Measurements from ENCODE around the gene CRACDL. TPM values are rescaled to one million over a fixed set of nuclear protein-coding genes. Genes with fewer than 3 reads are reported as not detected.

The CRACDL gene
- total RNA-seq, 2 experiments from 2014 or later: 0.36 to 1.5 TPM

GRCh38 chr2:98859323-98859722 lies 76.7 kb downstream of the CRACDL start:
- H3K4me3 ChIP-seq (ENCODE audit: low read length): no peak overlapping the region
- no peak overlapping the region for H3K27ac Mint-ChIP-seq
- no peak for TF ChIP-seq CTCF (IDR thresholded peaks at IDR 0.05)
- H3K27me3 ChIP-seq (ENCODE audit: control insufficient read depth in 1 of 2, insufficient read depth in 2 of 2, low read length in 2 of 2): no peaks in the 10 kb centered on the region
- DNase-seq (no peak), ATAC-seq (ENCODE audit: poor library complexity) (no peak)
- ChIA-PET CTCF (no interaction called here), POLR2A (no interaction called here)
- no peaks in the 10 kb centered on the region for H3K4me1 ChIP-seq (ENCODE audit: insufficient read depth, low read length)
- H3K36me3 ChIP-seq (ENCODE audit: insufficient read depth, low read length): no peaks in the 10 kb centered on the region
- H3K27ac ChIP-seq (ENCODE audit: low read depth in 1 of 2, low read length in 2 of 2): no peak overlapping the region
- intact Hi-C loops (cut with DNase I, micrococcal nuclease): no loop called here
- peaks cover 17% of the 10 kb centered on the region for H3K9me3 Mint-ChIP-seq
- H3K4me3 Mint-ChIP-seq: no peak overlapping the region
- H3K27me3 Mint-ChIP-seq: peaks cover 5% of the 10 kb centered on the region
- H3K36me3 Mint-ChIP-seq (ENCODE audit: low read depth): peaks cover 12% of the 10 kb centered on the region
- no peaks in the 10 kb centered on the region for H3K4me1 Mint-ChIP-seq (ENCODE audit: low read depth)
- H3K9me3 ChIP-seq (ENCODE audit: control insufficient read depth in 1 of 2, insufficient read depth in 1 of 2, low read length in 2 of 2): peaks cover 5 to 55% of the 10 kb centered on the region in 2 experiments

GRCh38 chr2:98857001-98857400 lies 79.0 kb downstream of the CRACDL start:
- H3K27me3 Mint-ChIP-seq: peaks cover 17% of the 10 kb centered on the region
- intact Hi-C loops (cut with DNase I, micrococcal nuclease): no loop called here
- Histone ChIP-seq H3K4me3 (ENCODE audit: low read length) (no peak overlapping the region), H3K4me1 (ENCODE audit: insufficient read depth, low read length) (no peaks in the 10 kb centered on the region), H3K36me3 (ENCODE audit: insufficient read depth, low read length) (no peaks in the 10 kb centered on the region), H3K9me3 (ENCODE audit: control insufficient read depth in 1 of 2, insufficient read depth in 1 of 2, low read length in 2 of 2) (peaks cover 5 to 40% of the 10 kb centered on the region in 2 experiments), H3K27me3 (ENCODE audit: control insufficient read depth in 1 of 2, insufficient read depth in 2 of 2, low read length in 2 of 2) (peaks cover 0 to 10% of the 10 kb centered on the region in 2 experiments), H3K27ac (ENCODE audit: low read depth in 1 of 2, low read length in 2 of 2) (no peak overlapping the region)
- DNase-seq (no peak), ATAC-seq (ENCODE audit: poor library complexity) (no peak)
- H3K36me3 Mint-ChIP-seq (ENCODE audit: low read depth): peaks cover 7% of the 10 kb centered on the region
- no peaks in the 10 kb centered on the region for H3K4me1 Mint-ChIP-seq (ENCODE audit: low read depth)
- TF ChIP-seq CTCF (IDR thresholded peaks at IDR 0.05): no peak
- peaks cover 20% of the 10 kb centered on the region for H3K9me3 Mint-ChIP-seq
- ChIA-PET POLR2A (no interaction called here), CTCF (no interaction called here)
- H3K27ac Mint-ChIP-seq: no peak overlapping the region
- no peak overlapping the region for H3K4me3 Mint-ChIP-seq

- Histone ChIP-seq H3K27ac (ENCODE audit: low read depth in 1 of 2, low read length in 2 of 2) (no peak overlapping the region), H3K9me3 (ENCODE audit: control insufficient read depth in 1 of 2, insufficient read depth in 1 of 2, low read length in 2 of 2) (peaks cover 0 to 28% of the 10 kb centered on the region in 2 experiments), H3K27me3 (ENCODE audit: control insufficient read depth in 1 of 2, insufficient read depth in 2 of 2, low read length in 2 of 2) (peaks cover 3 to 23% of the 10 kb centered on the region in 2 experiments), H3K4me3 (ENCODE audit: low read length) (no peak overlapping the region), H3K4me1 (ENCODE audit: insufficient read depth, low read length) (no peaks in the 10 kb centered on the region), H3K36me3 (ENCODE audit: insufficient read depth, low read length) (no peaks in the 10 kb centered on the region)
- peaks cover 32% of the 10 kb centered on the region for H3K27me3 Mint-ChIP-seq
- H3K36me3 Mint-ChIP-seq (ENCODE audit: low read depth): peaks cover 3% of the 10 kb centered on the region
- no peak overlapping the region for H3K27ac Mint-ChIP-seq
- ATAC-seq (ENCODE audit: poor library complexity) (no peak), DNase-seq (no peak)
- H3K4me1 Mint-ChIP-seq (ENCODE audit: low read depth): no peaks in the 10 kb centered on the region
- H3K9me3 Mint-ChIP-seq: peaks cover 15% of the 10 kb centered on the region
- POLR2A ChIA-PET: no interaction called here
- CTCF ChIA-PET: interaction anchor here (0.6 kb wide), 2 partner anchors 18 to 315 kb away, joined by 3 read pairs; no protein-coding TSS in a partner anchor
- H3K4me3 Mint-ChIP-seq: no peak overlapping the region
- intact Hi-C loops (cut with DNase I, micrococcal nuclease): no loop called here
- TF ChIP-seq CTCF (IDR thresholded peaks at IDR 0.05): no peak
These were observed 81.3 kb downstream of the CRACDL start for GRCh38 chr2:98854682-98855081.

All from CD4-positive, alpha-beta T cell (primary cell).